BJ (cell line): ENCODE data around the gene ANKRD34B. TPM values are rescaled to one million over a fixed set of nuclear protein-coding genes. Genes with fewer than 3 reads are reported as not detected.

Source experiments
- CTCF ChIA-PET: fragments of 350-600 bp; formaldehyde crosslinking; extraction: SDS; loops from one replicate; lab custom pipeline; 2021; ENCODE audit warnings: antibody characterized with exemption, inconsistent platforms; lab: Yijun Ruan, JAX
- POLR2A ChIA-PET: fragments of 300-600 bp; sonication (Branson Sonifier 250); formaldehyde crosslinking; extraction: SDS; loops from one replicate; lab custom pipeline; 2021; ENCODE audit warnings: antibody characterized with exemption; lab: Charles Lee
- DNase-seq: peaks from one replicate; pipeline ENCODE4 v3.0.0-alpha.2; 2011; ENCODE audit warnings: low read depth
- H3K27me3 ChIP-seq: 2 replicates; pipeline ENCODE4 v1.6.0; 2011; ENCODE audit warnings: low read length; ENCODE audit not compliant: control insufficient read depth, insufficient read depth
- H3K36me3 ChIP-seq: 2 replicates; pipeline ENCODE4 v1.5.1; 2011; ENCODE audit warnings: low read length; ENCODE audit not compliant: control insufficient read depth, insufficient read depth
- H3K4me3 ChIP-seq: 2 replicates; pipeline ENCODE4 v1.5.1; 2011; ENCODE audit warnings: low read depth, mild to moderate bottlenecking, control low read depth, low read length
- polyA plus RNA-seq: library from polyadenylated mRNA; depleted of rRNA; stranded (reverse); fragments of >200 nt; gene quantifications from 2 replicates; pipeline ENCODE4 v1.2.3, GENCODE V29; 2011
- TF ChIP-seq, protein P1 (sequence below): IDR thresholded peaks from 2 replicates; pipeline ENCODE4 v1.5.1; 2011; ENCODE audit warnings: low read depth, mild to moderate bottlenecking, control low read depth, inconsistent platforms, low read length, moderate library complexity; ENCODE audit not compliant: insufficient read depth

ANKRD34B gene
- polyA plus RNA-seq, 1 experiment: not detected

DNA sequence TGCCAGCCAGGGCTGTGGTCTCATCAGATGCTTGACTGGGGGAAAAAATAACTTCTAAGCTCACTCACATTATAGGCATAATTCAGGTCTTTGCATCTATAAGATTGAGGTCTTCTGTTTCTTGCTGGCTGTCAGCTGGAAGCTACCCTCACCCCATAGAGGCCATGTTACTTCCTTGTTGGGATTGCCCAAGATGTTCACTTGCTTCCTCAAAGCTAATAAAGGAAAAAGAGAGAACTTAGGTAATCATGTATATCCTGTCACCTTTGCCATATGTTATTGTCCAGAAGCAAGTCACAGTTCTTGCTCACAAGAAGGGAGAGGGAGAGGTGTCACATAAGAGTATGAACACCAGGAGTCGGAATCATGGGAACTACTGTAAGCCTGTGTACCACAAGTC, 38.7 kb upstream of the ANKRD34B start:
- no peak for DNase-seq
- CTCF ChIA-PET: interaction anchor here (0.6 kb wide), 1 partner anchor 19 kb away, joined by 3 read pairs; no protein-coding TSS in a partner anchor
- POLR2A ChIA-PET: no interaction called here
- TF ChIP-seq, protein P1, sequence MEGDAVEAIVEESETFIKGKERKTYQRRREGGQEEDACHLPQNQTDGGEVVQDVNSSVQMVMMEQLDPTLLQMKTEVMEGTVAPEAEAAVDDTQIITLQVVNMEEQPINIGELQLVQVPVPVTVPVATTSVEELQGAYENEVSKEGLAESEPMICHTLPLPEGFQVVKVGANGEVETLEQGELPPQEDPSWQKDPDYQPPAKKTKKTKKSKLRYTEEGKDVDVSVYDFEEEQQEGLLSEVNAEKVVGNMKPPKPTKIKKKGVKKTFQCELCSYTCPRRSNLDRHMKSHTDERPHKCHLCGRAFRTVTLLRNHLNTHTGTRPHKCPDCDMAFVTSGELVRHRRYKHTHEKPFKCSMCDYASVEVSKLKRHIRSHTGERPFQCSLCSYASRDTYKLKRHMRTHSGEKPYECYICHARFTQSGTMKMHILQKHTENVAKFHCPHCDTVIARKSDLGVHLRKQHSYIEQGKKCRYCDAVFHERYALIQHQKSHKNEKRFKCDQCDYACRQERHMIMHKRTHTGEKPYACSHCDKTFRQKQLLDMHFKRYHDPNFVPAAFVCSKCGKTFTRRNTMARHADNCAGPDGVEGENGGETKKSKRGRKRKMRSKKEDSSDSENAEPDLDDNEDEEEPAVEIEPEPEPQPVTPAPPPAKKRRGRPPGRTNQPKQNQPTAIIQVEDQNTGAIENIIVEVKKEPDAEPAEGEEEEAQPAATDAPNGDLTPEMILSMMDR: no peak
- Histone ChIP-seq H3K27me3 (no peaks in the 10 kb centered on the region), H3K36me3 (no peaks in the 10 kb centered on the region), H3K4me3 (no peak overlapping the region)

DNA sequence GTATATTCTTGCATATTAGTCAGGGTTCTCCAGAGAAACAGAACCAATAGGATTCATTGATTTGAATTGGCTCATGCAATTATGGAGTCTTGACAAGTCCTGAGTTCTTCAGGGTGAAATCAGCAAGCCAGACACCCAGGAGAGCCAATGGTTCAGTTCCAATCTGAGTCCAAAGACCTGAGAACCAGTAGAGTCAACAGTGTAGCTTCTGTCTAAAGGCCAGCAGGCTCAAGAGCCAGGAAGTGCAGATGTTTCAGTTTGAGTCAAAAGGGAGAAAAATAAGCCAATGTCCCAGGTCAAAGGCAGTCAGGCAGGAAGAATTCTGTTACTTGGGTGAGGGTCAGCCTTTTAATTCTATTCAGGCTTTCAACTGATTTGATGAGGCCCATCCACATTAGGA, 37.8 kb upstream of the ANKRD34B start:
- H3K27me3 ChIP-seq: no peaks in the 10 kb centered on the region
- CTCF ChIA-PET: interaction anchor here (1.1 kb wide), 1 partner anchor 16 kb away, joined by 3 read pairs; no protein-coding TSS in a partner anchor
- DNase-seq: no peak
- no peaks in the 10 kb centered on the region for H3K36me3 ChIP-seq
- POLR2A ChIA-PET: no interaction called here
- H3K4me3 ChIP-seq: no peak overlapping the region
- TF ChIP-seq, protein P1: no peak

DNA sequence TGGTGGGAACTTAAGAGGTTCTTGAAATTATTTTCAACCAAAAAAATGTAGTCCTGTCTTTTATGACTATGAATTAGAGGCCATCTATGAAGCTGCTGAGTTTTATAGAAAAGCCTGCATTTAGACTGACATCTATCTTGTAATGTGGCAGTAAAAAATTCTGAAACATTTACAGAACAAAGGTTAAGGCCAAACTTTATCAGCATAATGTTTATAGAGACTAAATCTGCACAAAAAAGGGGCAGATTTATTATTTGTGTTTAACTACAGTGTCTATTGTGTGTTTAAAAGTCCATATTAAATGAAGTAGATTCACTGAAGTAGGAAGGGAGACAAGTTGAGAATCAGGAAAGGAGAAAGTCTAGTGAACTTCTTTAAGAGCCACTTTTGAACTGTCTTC, 37.3 kb upstream of the ANKRD34B start:
- no peak overlapping the region for H3K4me3 ChIP-seq
- ChIA-PET POLR2A (interaction anchor here (0.7 kb wide), 1 partner anchor 44 kb away, joined by 9 read pairs; no protein-coding TSS in a partner anchor), CTCF (interaction anchor here (1.1 kb wide), 1 partner anchor 17 kb away, joined by 3 read pairs; no protein-coding TSS in a partner anchor)
- no peak for DNase-seq
- H3K27me3 ChIP-seq: no peaks in the 10 kb centered on the region
- TF ChIP-seq, protein P1: no peak
- no peaks in the 10 kb centered on the region for H3K36me3 ChIP-seq

DNA sequence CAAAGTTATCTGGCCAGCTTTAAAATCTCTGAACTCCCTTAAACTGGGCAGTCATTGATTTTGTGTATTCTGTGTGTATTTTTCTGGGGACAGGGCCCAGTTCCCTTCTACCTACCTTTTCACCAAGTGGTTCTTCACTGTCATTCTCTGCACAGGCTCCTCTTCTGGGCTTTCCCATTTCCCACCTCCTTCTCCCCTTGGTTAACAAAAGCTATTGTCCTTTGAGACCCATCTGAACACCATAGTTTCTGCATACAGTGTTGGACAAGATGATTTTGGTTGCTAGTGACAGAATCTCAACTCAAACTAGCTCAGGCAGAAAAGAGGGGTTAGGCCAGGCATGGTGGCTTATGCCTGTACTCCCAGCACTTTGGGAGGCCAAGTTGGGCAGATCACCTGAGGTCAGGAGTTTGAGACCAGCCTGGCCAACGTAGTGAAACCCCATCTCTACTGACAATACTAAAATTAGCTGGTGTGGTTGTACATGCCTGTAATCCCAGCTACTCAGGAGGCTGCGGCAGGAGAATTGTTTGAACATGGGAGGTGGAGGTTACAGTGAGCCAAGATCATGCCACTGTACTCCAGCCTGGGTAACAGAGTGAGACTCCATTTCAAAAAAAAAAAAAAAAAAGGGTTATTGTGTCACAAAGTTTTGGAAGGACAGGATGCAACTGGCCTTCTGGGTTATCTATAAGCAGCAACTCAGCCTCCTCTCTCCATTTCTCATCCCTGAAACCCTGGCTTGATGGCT, 31.0 kb upstream of the ANKRD34B start:
- CTCF ChIA-PET: no interaction called here

DNA sequence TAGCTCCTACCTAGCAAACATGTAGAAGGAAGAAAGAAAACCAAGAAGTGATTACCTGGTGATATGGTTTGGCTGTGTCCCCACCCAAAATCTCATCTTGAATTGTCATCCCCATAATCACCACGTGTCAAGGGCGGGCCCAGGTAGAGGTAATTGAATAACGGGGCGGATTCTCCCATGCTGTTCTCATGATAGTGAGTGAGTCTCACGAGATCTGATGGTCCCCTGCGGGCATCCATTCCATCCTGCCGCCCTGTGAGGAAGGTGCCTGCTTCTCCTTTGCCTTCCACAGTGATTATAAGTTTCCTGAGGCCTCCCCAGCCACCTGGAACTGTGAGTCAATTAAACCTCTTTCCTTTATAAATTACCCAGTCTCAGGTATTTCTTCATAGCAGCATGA, 27.4 kb upstream of the ANKRD34B start:
- Histone ChIP-seq H3K4me3 (no peak overlapping the region), H3K27me3 (no peaks in the 10 kb centered on the region), H3K36me3 (no peaks in the 10 kb centered on the region)
- CTCF ChIA-PET: no interaction called here
- DNase-seq: no peak
- TF ChIP-seq, protein P1: no peak
- POLR2A ChIA-PET: no interaction called here

More for the DNA sequence above, 31.0 kb upstream of the ANKRD34B start:
- H3K27me3 ChIP-seq: no peaks in the 10 kb centered on the region
- H3K4me3 ChIP-seq: no peak overlapping the region
- no peaks in the 10 kb centered on the region for H3K36me3 ChIP-seq
- POLR2A ChIA-PET: no interaction called here
- TF ChIP-seq, protein P1: no peak
- no peak for DNase-seq
